ENCODE data around the gene BCL10.

- TF ChIP-seq IRF2 (CRISPR knock-in tag; IDR thresholded peaks at IDR 0.05; ENCODE audit: borderline replicate concordance, low read depth): no peak
- TF ChIP-seq, protein P1, sequence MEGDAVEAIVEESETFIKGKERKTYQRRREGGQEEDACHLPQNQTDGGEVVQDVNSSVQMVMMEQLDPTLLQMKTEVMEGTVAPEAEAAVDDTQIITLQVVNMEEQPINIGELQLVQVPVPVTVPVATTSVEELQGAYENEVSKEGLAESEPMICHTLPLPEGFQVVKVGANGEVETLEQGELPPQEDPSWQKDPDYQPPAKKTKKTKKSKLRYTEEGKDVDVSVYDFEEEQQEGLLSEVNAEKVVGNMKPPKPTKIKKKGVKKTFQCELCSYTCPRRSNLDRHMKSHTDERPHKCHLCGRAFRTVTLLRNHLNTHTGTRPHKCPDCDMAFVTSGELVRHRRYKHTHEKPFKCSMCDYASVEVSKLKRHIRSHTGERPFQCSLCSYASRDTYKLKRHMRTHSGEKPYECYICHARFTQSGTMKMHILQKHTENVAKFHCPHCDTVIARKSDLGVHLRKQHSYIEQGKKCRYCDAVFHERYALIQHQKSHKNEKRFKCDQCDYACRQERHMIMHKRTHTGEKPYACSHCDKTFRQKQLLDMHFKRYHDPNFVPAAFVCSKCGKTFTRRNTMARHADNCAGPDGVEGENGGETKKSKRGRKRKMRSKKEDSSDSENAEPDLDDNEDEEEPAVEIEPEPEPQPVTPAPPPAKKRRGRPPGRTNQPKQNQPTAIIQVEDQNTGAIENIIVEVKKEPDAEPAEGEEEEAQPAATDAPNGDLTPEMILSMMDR (IDR thresholded peaks at IDR 0.05): no peak
- TF ChIP-seq E2F4 (CRISPR knock-in tag; IDR thresholded peaks at IDR 0.05; ENCODE audit: borderline replicate concordance, low read depth): no peak
- no peak for TF ChIP-seq ELF4 (CRISPR knock-in tag; IDR thresholded peaks at IDR 0.05; ENCODE audit: low read depth)
- TF ChIP-seq CREB1 (CRISPR knock-in tag; IDR thresholded peaks at IDR 0.05): no peak
Observed at GRCh38 chr1:85224295-85224694, 52.1 kb downstream of the BCL10 start.

All from WTC11 (cell line).